Activated naive CD8-positive, alpha-beta T cell treated with anti-CD3 and anti-CD28 coated beads, Interleukin-2, amount 50 U/mL, for 24 hours (primary cell): ENCODE data around the gene CDKAL1.
"Not testable (repeated sequence)": the region's sequence is repeated elsewhere in the genome, so short reads cannot be mapped to it uniquely, and the experiment has no call there.

Experiments
- ATAC-seq: fragments of 150-1000 bp; cut with Tn5 transposase; one replicate; pipeline ENCODE4 v1.10.0; 2021
- DNase-seq: peaks from one replicate; pipeline ENCODE4 v3.0.0; 2021
- H3K27ac Mint-ChIP-seq: one replicate; pipeline ENCODE4 v1.8.0; 2021; ENCODE audit warnings: mild to moderate bottlenecking, mixed read lengths
- H3K27me3 Mint-ChIP-seq: one replicate; pipeline ENCODE4 v1.8.0; 2021; ENCODE audit warnings: mixed read lengths
- H3K36me3 Mint-ChIP-seq: one replicate; pipeline ENCODE4 v1.8.0; 2021; ENCODE audit warnings: low read depth, mixed read lengths
- H3K4me1 Mint-ChIP-seq: one replicate; pipeline ENCODE4 v1.8.0; 2021; ENCODE audit warnings: mixed read lengths
- H3K4me3 Mint-ChIP-seq: one replicate; pipeline ENCODE4 v1.8.0; 2021; ENCODE audit warnings: mild to moderate bottlenecking, moderate library complexity, mixed read lengths
- H3K9me3 Mint-ChIP-seq: one replicate; pipeline ENCODE4 v1.8.0; 2021; ENCODE audit warnings: mixed read lengths

Gene CDKAL1

DNA sequence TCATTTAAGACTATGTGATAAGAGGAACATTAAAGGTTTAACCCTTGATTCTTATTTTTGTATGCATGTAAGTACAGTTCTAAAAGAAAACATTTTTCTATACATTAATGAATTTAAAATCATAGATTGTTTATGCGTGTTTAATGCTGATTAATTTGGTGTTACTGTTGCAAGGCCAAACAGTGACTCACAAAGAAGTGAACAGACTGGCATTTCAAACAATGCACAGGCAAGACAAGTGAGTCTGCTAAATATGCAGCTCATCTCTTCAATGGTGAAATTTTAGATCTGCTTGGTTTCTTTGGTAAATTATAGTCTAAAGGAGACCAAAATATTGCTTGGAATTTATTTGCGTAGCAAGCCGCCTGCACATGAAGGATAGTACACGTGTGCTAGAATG is 641.9 kb downstream of the CDKAL1 start:
- peaks cover 26% of the 10 kb centered on the region for H3K36me3 Mint-ChIP-seq
- H3K27ac Mint-ChIP-seq: no peak overlapping the region
- H3K4me3 Mint-ChIP-seq: no peak overlapping the region
- H3K27me3 Mint-ChIP-seq: no peaks in the 10 kb centered on the region
- ATAC-seq (no peak), DNase-seq (no peak)
- H3K4me1 Mint-ChIP-seq: peaks cover 13% of the 10 kb centered on the region
- H3K9me3 Mint-ChIP-seq: peaks cover 15% of the 10 kb centered on the region

DNA sequence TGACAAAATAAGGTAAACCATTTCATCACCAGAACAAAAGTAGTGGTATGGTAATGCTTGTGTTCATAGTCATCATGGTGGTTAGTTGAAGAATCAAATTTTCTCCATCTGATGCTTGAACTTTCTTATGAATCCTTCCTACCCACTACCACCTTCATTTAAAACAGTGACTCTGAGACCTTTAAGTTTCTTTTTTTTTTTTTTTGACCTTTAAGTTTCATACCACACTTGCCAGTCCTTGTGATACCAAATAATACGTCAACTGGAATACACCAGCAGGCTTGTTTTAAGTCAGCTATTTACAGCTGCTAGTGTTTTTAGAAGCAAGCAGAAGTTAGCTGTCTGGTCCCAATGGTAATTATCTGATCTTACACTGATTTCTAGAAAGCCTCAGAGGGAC is 645.9 kb downstream of the CDKAL1 start:
- DNase-seq (no peak), ATAC-seq (peak; percentile 76)
- no peaks in the 10 kb centered on the region for H3K27me3 Mint-ChIP-seq
- peaks cover 10% of the 10 kb centered on the region for H3K4me1 Mint-ChIP-seq
- no peak overlapping the region for H3K4me3 Mint-ChIP-seq
- H3K9me3 Mint-ChIP-seq: peaks cover 15% of the 10 kb centered on the region
- H3K27ac Mint-ChIP-seq: no peak overlapping the region
- H3K36me3 Mint-ChIP-seq: peaks cover 20% of the 10 kb centered on the region

DNA sequence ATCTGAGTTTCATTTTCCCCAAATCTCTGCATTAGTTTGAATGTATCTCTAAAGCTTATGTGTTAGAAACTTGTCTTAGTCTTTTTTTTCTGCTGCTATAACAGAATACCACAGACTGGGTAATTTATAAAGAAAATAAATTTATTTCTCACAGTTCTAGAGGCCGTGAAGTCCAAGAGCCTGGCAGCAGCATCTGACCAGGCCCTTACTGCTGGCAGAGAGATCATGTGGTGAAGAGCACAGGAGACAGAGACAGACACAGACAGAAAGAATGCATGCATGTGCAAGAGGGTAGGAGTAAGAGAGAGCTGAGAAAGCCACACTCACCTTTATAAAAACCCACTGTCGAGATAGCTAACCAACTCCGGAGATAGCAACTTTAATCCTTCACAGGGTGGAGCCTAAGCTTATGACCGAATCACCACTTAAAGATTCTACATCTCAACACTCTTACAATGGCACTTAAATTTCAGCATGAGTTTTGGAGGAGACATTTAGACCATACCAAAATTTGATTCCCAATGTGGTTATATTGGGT is 646.6 kb downstream of the CDKAL1 start:
- Mint-ChIP-seq H3K27ac (peak overlapping the region; percentile 0), H3K9me3 (peaks cover 15% of the 10 kb centered on the region), H3K4me3 (no peak overlapping the region), H3K27me3 (no peaks in the 10 kb centered on the region), H3K36me3 (peaks cover 20% of the 10 kb centered on the region), H3K4me1 (peaks cover 10% of the 10 kb centered on the region)
- DNase-seq (no peak), ATAC-seq (peak; percentile 44)

DNA sequence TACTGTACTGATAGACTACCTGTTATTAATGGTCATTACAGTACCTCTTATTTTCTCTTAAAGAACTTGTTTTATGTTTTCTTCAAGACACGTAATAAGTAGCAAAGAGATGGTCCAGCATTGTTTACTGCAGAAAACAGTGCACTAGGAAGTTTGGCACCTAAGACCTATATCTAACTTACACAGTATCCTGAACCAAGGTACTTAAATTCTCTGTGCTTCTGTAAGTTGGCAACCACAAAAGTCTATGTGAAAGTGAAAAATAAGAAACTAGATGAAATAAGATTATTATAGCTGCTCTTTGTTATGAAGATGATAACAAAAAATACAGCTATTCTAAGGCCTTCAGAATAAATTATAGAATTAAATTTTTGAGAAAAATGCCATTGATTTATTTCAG is 647.6 kb downstream of the CDKAL1 start:
- H3K27ac Mint-ChIP-seq: no peak overlapping the region
- no peak overlapping the region for H3K4me3 Mint-ChIP-seq
- ATAC-seq: no peak
- no peaks in the 10 kb centered on the region for H3K27me3 Mint-ChIP-seq
- H3K4me1 Mint-ChIP-seq: peaks cover 18% of the 10 kb centered on the region
- peaks cover 14% of the 10 kb centered on the region for H3K9me3 Mint-ChIP-seq
- peaks cover 20% of the 10 kb centered on the region for H3K36me3 Mint-ChIP-seq
- no peak for DNase-seq

GRCh38 chr6:21182589-21182988 is 648.3 kb downstream of the CDKAL1 start:
- Mint-ChIP-seq H3K36me3 (peaks cover 18% of the 10 kb centered on the region), H3K27me3 (no peaks in the 10 kb centered on the region), H3K9me3 (peaks cover 7% of the 10 kb centered on the region), H3K4me1 (peaks cover 18% of the 10 kb centered on the region), H3K27ac (no peak overlapping the region), H3K4me3 (no peak overlapping the region)
- DNase-seq (no peak), ATAC-seq (no peak)

- H3K9me3 Mint-ChIP-seq: no peaks in the 10 kb centered on the region
- H3K4me3 Mint-ChIP-seq: no peak overlapping the region
- DNase-seq (no peak), ATAC-seq (no peak)
- peaks cover 18% of the 10 kb centered on the region for H3K4me1 Mint-ChIP-seq
- H3K27me3 Mint-ChIP-seq: no peaks in the 10 kb centered on the region
- H3K27ac Mint-ChIP-seq: peak overlapping the region; percentile 19
- peaks cover under 1% of the 10 kb centered on the region for H3K36me3 Mint-ChIP-seq
Observed at GRCh38 chr6:21185861-21186478, 651.7 kb downstream of the CDKAL1 start.

DNA sequence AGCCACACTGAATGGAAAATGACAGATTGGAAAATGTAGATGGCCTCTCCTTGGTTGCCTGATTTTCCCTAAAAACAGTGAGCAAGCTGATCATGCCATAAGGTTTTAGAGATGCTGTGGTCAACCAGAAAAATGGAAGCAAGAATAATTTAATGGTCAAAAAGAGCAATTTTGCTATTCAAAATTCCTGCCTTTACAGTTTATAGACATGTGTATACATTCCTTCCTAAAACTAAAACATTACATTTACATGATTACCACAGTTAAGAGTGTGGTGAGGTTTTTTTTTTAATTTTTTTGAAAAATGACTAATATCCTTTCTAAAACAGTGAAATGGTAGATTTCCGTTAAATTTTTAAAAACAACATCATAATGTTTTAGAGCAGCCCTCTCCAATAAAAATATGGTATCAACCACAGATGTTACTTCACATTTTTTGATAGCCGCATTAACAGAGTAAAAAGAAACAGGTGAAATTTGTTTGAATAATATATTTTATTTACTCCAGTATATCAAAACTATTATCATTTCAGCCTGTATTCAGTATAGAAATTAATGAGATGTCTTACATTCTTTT is 652.3 kb downstream of the CDKAL1 start:
- H3K27ac Mint-ChIP-seq: peak overlapping the region; percentile 19
- H3K36me3 Mint-ChIP-seq: no peaks in the 10 kb centered on the region
- H3K9me3 Mint-ChIP-seq: no peaks in the 10 kb centered on the region
- peaks cover 23% of the 10 kb centered on the region for H3K4me1 Mint-ChIP-seq
- DNase-seq (no peak), ATAC-seq (no peak)
- H3K4me3 Mint-ChIP-seq: no peak overlapping the region
- H3K27me3 Mint-ChIP-seq: no peaks in the 10 kb centered on the region

- Mint-ChIP-seq H3K27ac (no peak overlapping the region), H3K27me3 (no peaks in the 10 kb centered on the region), H3K4me1 (peaks cover 25% of the 10 kb centered on the region), H3K9me3 (no peaks in the 10 kb centered on the region), H3K4me3 (no peak overlapping the region), H3K36me3 (peaks cover 2% of the 10 kb centered on the region)
- ATAC-seq (no peak), DNase-seq (no peak)
Observed at GRCh38 chr6:21187485-21187884, 653.2 kb downstream of the CDKAL1 start.

DNA sequence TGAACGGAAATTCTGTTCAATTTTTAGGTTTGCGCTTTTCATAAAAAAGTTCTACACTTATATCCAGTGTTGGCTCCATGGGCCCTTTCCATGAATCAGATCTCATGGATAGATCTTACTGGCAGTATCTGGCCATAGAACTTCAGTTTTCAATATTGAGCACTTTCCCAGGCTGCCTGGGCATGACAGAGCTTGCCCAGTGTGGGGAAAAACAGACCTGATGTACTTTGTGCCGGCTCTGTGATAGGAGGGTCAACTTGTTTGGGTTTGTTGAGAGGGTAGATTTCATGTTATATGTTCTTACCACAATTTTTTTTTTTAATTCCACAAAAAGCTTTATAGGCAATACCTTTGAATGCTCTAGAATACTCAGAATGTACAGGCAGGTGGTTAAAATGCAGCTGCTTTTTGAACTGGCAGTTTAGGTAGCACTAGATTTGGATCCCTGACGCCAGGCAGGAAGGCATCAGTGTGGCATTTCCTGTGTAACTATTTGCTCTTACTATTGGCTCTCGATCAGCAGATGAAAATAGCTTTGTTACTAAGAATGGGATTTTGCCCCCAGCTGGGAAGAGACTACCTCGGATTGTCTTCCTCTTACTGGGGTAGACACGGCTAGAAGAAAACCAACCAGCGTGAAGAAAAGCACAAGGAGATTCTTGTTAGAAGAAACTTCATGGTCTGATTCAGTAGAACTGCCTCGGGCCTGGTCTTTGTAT is 654.4 kb downstream of the CDKAL1 start:
- H3K9me3 Mint-ChIP-seq: peaks cover 3% of the 10 kb centered on the region
- no peak for ATAC-seq
- no peak overlapping the region for H3K4me3 Mint-ChIP-seq
- H3K27ac Mint-ChIP-seq: peak overlapping the region; percentile 25
- H3K27me3 Mint-ChIP-seq: no peaks in the 10 kb centered on the region
- H3K4me1 Mint-ChIP-seq: peaks cover 25% of the 10 kb centered on the region
- peaks cover 8% of the 10 kb centered on the region for H3K36me3 Mint-ChIP-seq
- DNase-seq: no peak

DNA sequence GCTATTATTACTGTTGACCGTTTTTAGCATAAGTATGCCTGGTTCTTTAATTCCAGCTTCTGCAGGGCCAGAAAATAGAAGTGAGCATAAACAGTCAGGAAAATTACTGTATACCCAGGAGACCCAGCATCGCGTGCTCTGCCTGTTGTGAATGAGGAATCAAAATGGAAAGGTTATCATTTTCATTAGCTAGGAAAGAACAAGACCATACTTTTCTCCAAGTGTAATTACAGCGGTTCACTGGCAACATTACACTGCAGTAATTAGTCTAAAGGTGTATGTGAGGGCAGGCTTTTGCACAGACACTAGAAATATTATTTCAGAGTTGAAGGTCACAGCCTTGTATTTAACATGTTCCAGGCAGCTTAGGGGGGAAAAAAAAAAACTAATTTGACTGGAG is 655.5 kb downstream of the CDKAL1 start:
- H3K9me3 Mint-ChIP-seq: peaks cover 3% of the 10 kb centered on the region
- H3K4me1 Mint-ChIP-seq: peaks cover 25% of the 10 kb centered on the region
- H3K4me3 Mint-ChIP-seq: no peak overlapping the region
- DNase-seq: no peak
- no peak overlapping the region for H3K27ac Mint-ChIP-seq
- ATAC-seq: no peak
- H3K36me3 Mint-ChIP-seq: peaks cover 9% of the 10 kb centered on the region
- H3K27me3 Mint-ChIP-seq: no peaks in the 10 kb centered on the region

GRCh38 chr6:21190701-21191100 is 656.4 kb downstream of the CDKAL1 start:
- DNase-seq: no peak
- H3K27me3 Mint-ChIP-seq: no peaks in the 10 kb centered on the region
- H3K27ac Mint-ChIP-seq: no peak overlapping the region
- H3K36me3 Mint-ChIP-seq: peaks cover 9% of the 10 kb centered on the region
- H3K4me3 Mint-ChIP-seq: no peak overlapping the region
- peaks cover 25% of the 10 kb centered on the region for H3K4me1 Mint-ChIP-seq
- no peak for ATAC-seq
- peaks cover 3% of the 10 kb centered on the region for H3K9me3 Mint-ChIP-seq

DNA sequence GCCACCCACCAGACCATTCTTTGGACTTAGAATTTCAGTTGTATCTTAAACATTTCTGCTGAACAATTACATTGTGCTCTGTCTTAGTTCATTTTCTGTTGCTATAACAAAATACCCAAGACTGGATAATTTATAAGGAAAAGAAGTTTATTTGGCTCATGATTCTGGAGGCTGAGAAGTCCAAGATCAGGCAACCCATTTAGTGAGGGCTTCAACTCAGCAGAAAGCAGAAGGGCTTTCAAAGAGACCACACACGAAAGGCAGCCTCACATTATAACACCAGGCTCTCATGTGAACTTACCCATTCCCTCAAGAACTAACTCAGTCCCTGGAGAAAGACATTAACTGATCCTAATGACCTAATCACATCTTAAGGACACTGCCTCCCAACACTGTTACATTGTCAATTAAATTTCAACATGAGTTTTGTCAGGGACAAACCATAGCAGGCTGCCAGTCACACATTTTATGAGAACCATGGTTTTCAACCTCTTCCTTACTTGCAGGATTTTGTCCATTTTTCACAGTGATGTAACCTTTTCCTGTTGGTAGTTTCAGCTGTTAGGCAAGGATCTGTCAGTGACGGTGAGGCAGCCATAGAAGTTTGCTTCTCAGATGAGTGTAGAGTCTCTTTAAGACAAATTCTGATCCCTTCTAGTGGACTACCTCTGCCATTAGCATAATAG is 659.7 kb downstream of the CDKAL1 start:
- Mint-ChIP-seq H3K9me3 (peaks cover 3% of the 10 kb centered on the region), H3K27me3 (no peaks in the 10 kb centered on the region), H3K4me1 (peaks cover 26% of the 10 kb centered on the region), H3K27ac (no peak overlapping the region), H3K4me3 (no peak overlapping the region), H3K36me3 (peaks cover 13% of the 10 kb centered on the region)
- ATAC-seq (no peak), DNase-seq (no peak)

- peaks cover 28% of the 10 kb centered on the region for H3K4me1 Mint-ChIP-seq
- ATAC-seq, H3K27me3 Mint-ChIP-seq, H3K9me3 Mint-ChIP-seq, H3K27ac Mint-ChIP-seq, DNase-seq, H3K4me3 Mint-ChIP-seq: not testable (repeated sequence)
- peaks cover 17% of the 10 kb centered on the region for H3K36me3 Mint-ChIP-seq
Observed at GRCh38 chr6:21195301-21195700, 661.0 kb downstream of the CDKAL1 start.

- no peaks in the 10 kb centered on the region for H3K27me3 Mint-ChIP-seq
- H3K4me3 Mint-ChIP-seq: no peak overlapping the region
- DNase-seq: no peak
- H3K27ac Mint-ChIP-seq: no peak overlapping the region
- peaks cover 24% of the 10 kb centered on the region for H3K36me3 Mint-ChIP-seq
- no peak for ATAC-seq
- peaks cover 16% of the 10 kb centered on the region for H3K4me1 Mint-ChIP-seq
- H3K9me3 Mint-ChIP-seq: peaks cover 3% of the 10 kb centered on the region
Observed at GRCh38 chr6:21198032-21198640, 663.9 kb downstream of the CDKAL1 start.
